NOMO-1 treated with DMSO at 0.1 percent for 48 hours (cell line): ENCODE measurements around the gene FABP7.

Experiments
- DNase-seq: peaks from one replicate; lab custom pipeline; 2025; ENCODE audit not compliant: unreplicated experiment; lab: John Stamatoyannopoulos, UW

The FABP7 gene

GRCh38 chr6:122755901-122756300, 23.6 kb upstream of the FABP7 start:
- no peak for DNase-seq

GRCh38 chr6:122758927-122759334, 20.6 kb upstream of the FABP7 start:
- DNase-seq, result peak; percentile 58

- DNase-seq, result no peak
Measured at GRCh38 chr6:122760330-122760729, 19.2 kb upstream of the FABP7 start.

- no peak for DNase-seq
Measured at GRCh38 chr6:122766256-122766655, 13.3 kb upstream of the FABP7 start.

GRCh38 chr6:122770835-122771601, 8.5 kb upstream of the FABP7 start:
- DNase-seq, result peak; percentile 98

GRCh38 chr6:122772724-122773415, 6.6 kb upstream of the FABP7 start:
- peak; percentile 57 for DNase-seq

- no peak for DNase-seq
Measured at GRCh38 chr6:122775975-122776374, 3.5 kb upstream of the FABP7 start.

GRCh38 chr6:122778302-122778701, 1.2 kb upstream of the FABP7 start:
- no peak for DNase-seq

- no peak for DNase-seq
Measured at GRCh38 chr6:122778985-122779661, 393 bp upstream of the FABP7 start.

GRCh38 chr6:122780114-122780513, 598 bp downstream of the FABP7 start:
- DNase-seq, result no peak

GRCh38 chr6:122781716-122782115, 2.2 kb downstream of the FABP7 start:
- DNase-seq, result no peak

- DNase-seq, result no peak
Measured at GRCh38 chr6:122783401-122783800, 3.9 kb downstream of the FABP7 start.

- DNase-seq, result no peak
Measured at GRCh38 chr6:122785891-122786290, 6.4 kb downstream of the FABP7 start.

- DNase-seq, result no peak
Measured at GRCh38 chr6:122787721-122788120, 8.2 kb downstream of the FABP7 start.

GRCh38 chr6:122788208-122788607, 8.7 kb downstream of the FABP7 start:
- DNase-seq, result no peak

GRCh38 chr6:122788663-122789181, 9.2 kb downstream of the FABP7 start:
- no peak for DNase-seq

GRCh38 chr6:122789182-122790027, 9.9 kb downstream of the FABP7 start, which contains the start of gene SMPDL3A:
Gene SMPDL3A, plus strand, starts transcription at chr6:122789258. Its CDS starts 89 bp downstream, at chr6:122789347.
- peak; percentile 66 for DNase-seq

- no peak for DNase-seq
Measured at GRCh38 chr6:122790028-122790422, 10.5 kb downstream of the FABP7 start.

GRCh38 chr6:122790423-122791309, 11.2 kb downstream of the FABP7 start:
- DNase-seq, result peak; percentile 62

GRCh38 chr6:122791310-122791679, 11.8 kb downstream of the FABP7 start:
- DNase-seq, result no peak
